HepG2 (cell line): ENCODE data around the gene NSD2. TPM values are rescaled to one million over a fixed set of nuclear protein-coding genes. Genes with fewer than 3 reads are reported as not detected.

Experiments used
- CBX2 ChIP-seq, 2 experiments: fragments of 200-600 bp in 1 of 2; sonication (generic); formaldehyde crosslinking in 1 of 2; IDR thresholded peaks; 2 replicates each; pipeline versions ENCODE4 v1.7.0 to v1.8.1; 2018 to 2022; ENCODE audit warnings: low read depth in 2 of 2, low read length in 1 of 2, mild to moderate bottlenecking in 1 of 2, missing genetic modification reagents in 1 of 2
- DMTF1 ChIP-seq: sonication (generic); formaldehyde crosslinking; IDR thresholded peaks from 2 replicates; pipeline ENCODE4 v1.4.0; 2020; ENCODE audit warnings: mild to moderate bottlenecking, missing genetic modification reagents
- HNRNPL ChIP-seq: fragments of 200-400 bp; formaldehyde crosslinking; IDR thresholded peaks from 2 replicates; pipeline ENCODE4 v1.6.1; 2017; ENCODE audit warnings: mild to moderate bottlenecking, low read depth, low read length
- RARG ChIP-seq: sonication (generic); formaldehyde crosslinking; IDR thresholded peaks from 2 replicates; pipeline ENCODE4 v1.4.0; 2020; ENCODE audit warnings: low read depth, mild to moderate bottlenecking, missing genetic modification reagents
- RBM39 ChIP-seq: fragments of 200-400 bp; formaldehyde crosslinking; IDR thresholded peaks from one replicate; pipeline ENCODE4 v1.6.1; 2018; ENCODE audit warnings: antibody characterized with exemption, mild to moderate bottlenecking, low read depth, low read length; ENCODE audit not compliant: poor library complexity, severe bottlenecking
- WIZ ChIP-seq: sonication (generic); formaldehyde crosslinking; IDR thresholded peaks from 2 replicates; pipeline ENCODE4 v1.5.1; 2020; ENCODE audit warnings: mild to moderate bottlenecking, missing genetic modification reagents
- ZBTB2 ChIP-seq: sonication (generic); formaldehyde crosslinking; IDR thresholded peaks from 2 replicates; pipeline ENCODE4 v1.8.0; 2022; ENCODE audit warnings: low read depth, missing genetic modification reagents
- ZBTB3 ChIP-seq: sonication (generic); formaldehyde crosslinking; IDR thresholded peaks from 2 replicates; pipeline ENCODE4 v1.4.0; 2020; ENCODE audit warnings: low read depth, mild to moderate bottlenecking, moderate library complexity, missing genetic modification reagents, borderline replicate concordance
- ZBTB33 ChIP-seq: sonication (generic); formaldehyde crosslinking; IDR thresholded peaks from 2 replicates; pipeline ENCODE4 v1.4.0; 2020; ENCODE audit warnings: missing genetic modification reagents
- ZNF142 ChIP-seq: sonication (generic); formaldehyde crosslinking; IDR thresholded peaks from 2 replicates; pipeline ENCODE4 v1.4.0; 2020; ENCODE audit warnings: missing genetic modification reagents
- ZNF235 ChIP-seq: sonication (generic); formaldehyde crosslinking; IDR thresholded peaks from 2 replicates; pipeline ENCODE4 v1.8.1; 2023; ENCODE audit warnings: mild to moderate bottlenecking, missing genetic modification reagents, borderline replicate concordance
- ZNF274 ChIP-seq: sonication (generic); formaldehyde crosslinking; IDR thresholded peaks from 2 replicates; pipeline ENCODE4 v1.5.1; 2020; ENCODE audit warnings: mild to moderate bottlenecking, missing genetic modification reagents
- polyA plus RNA-seq, 8 experiments: library from polyadenylated mRNA; depleted of rRNA in 3 of 8; stranded (reverse) in 7 of 8; unstranded in 1 of 8; fragments of >200 nt; fragmentation: Illumina TruSeq in 4 of 8; extraction: Trizol in 4 of 8; gene quantifications; 2 replicates each; pipeline versions ENCODE4 v1.2.1 to v1.2.3, GENCODE V29; 2011 to 2016; ENCODE audit warnings: low read depth in 4 of 8, missing spikeins in 1 of 8, mixed read lengths in 1 of 8; ENCODE audit not compliant: insufficient read depth in 1 of 8
- total RNA-seq, 5 experiments: library from RNA; depleted of rRNA; stranded (reverse); fragments of >200 nt; fragmentation: Illumina TruSeq; extraction: Trizol; gene quantifications; 2 replicates each; pipeline ENCODE4 v1.2.3, GENCODE V29; 2016; ENCODE audit warnings: low read depth in 1 of 5

Gene NSD2
- total and polyA plus RNA-seq, 2 of the 13 experiments (the other 11 are each of a cell fraction or from before 2014, with no cell fraction given) = 22.0 to 65.9 TPM

GRCh38 chr4:1856071-1856942, 14.9 kb upstream of the NSD2 start, which contains the start of gene LETM1 (continued):
- TF ChIP-seq ZBTB33 (CRISPR knock-in tag) (no peak), DMTF1 (CRISPR knock-in tag) (no peak), ZNF235 (no peak), ZNF142 (CRISPR knock-in tag) (peak; percentile 94), CBX2 (IDR thresholded peaks at IDR 0.05; ENCODE audit: low read depth, low read length) (no peak), CBX2 (CRISPR knock-in tag; IDR thresholded peaks at IDR 0.05; ENCODE audit: low read depth) (no peak), ZBTB2 (CRISPR knock-in tag) (peak; percentile 99), WIZ (CRISPR knock-in tag) (no peak), ZNF274 (no peak; the same call in 1 of the 2 replicates), RBM39 (no peak), ZBTB3 (CRISPR knock-in tag) (0 out of 2 replicates have a peak, but pooled peaks have one; percentile 25), HNRNPL (no peak), RARG (no peak)
